BE2C (cell line): Measurements from ENCODE around the gene INPP4A.

Experiments
- DNase-seq: peaks from one replicate; pipeline ENCODE4 v3.0.0-alpha.2; 2020
- H3K27me3 ChIP-seq: fragments of 250-450 bp; sonication (Bioruptor Pico); 2 replicates; pipeline ENCODE4 v1.5.1; 2020; ENCODE audit warnings: mild to moderate bottlenecking
- H3K36me3 ChIP-seq: fragments of 250-450 bp; sonication (Bioruptor Pico); 2 replicates; pipeline ENCODE4 v1.5.1; 2020; ENCODE audit warnings: mild to moderate bottlenecking
- H3K4me1 ChIP-seq: fragments of 250-450 bp; sonication (Bioruptor Pico); 2 replicates; pipeline ENCODE4 v1.5.1; 2020
- H3K4me3 ChIP-seq: 2 replicates; pipeline ENCODE4 v1.5.1; 2011; ENCODE audit warnings: low read depth, low read length
- H3K9me3 ChIP-seq: fragments of 250-450 bp; sonication (Bioruptor Pico); 2 replicates; pipeline ENCODE4 v1.5.1; 2020
- CTCF ChIP-seq: IDR thresholded peaks from 2 replicates; pipeline ENCODE4 v1.5.1; 2012; ENCODE audit warnings: mild to moderate bottlenecking, low read depth, low read length

Gene INPP4A

GRCh38 chr2:98487101-98487805 lies 42.6 kb downstream of the INPP4A start:
- Histone ChIP-seq H3K9me3 (no peaks in the 10 kb centered on the region), H3K4me3 (no peak overlapping the region), H3K27me3 (no peaks in the 10 kb centered on the region), H3K36me3 (no peaks in the 10 kb centered on the region), H3K4me1 (no peaks in the 10 kb centered on the region)
- DNase-seq = no peak
- TF ChIP-seq CTCF = no peak

GRCh38 chr2:98487806-98488189 lies 43.1 kb downstream of the INPP4A start:
- no peaks in the 10 kb centered on the region for H3K36me3 ChIP-seq
- TF ChIP-seq CTCF = peak; percentile 56
- no peaks in the 10 kb centered on the region for H3K4me1 ChIP-seq
- no peak overlapping the region for H3K4me3 ChIP-seq
- no peaks in the 10 kb centered on the region for H3K9me3 ChIP-seq
- H3K27me3 ChIP-seq = no peaks in the 10 kb centered on the region
- peak; percentile 26 for DNase-seq

- Histone ChIP-seq H3K4me3 (no peak overlapping the region), H3K4me1 (no peaks in the 10 kb centered on the region), H3K27me3 (no peaks in the 10 kb centered on the region), H3K36me3 (no peaks in the 10 kb centered on the region), H3K9me3 (no peaks in the 10 kb centered on the region)
- TF ChIP-seq CTCF = no peak
- no peak for DNase-seq
Observed at GRCh38 chr2:98488252-98488651, 43.6 kb downstream of the INPP4A start.

GRCh38 chr2:98489486-98489885 lies 44.8 kb downstream of the INPP4A start:
- Histone ChIP-seq H3K27me3 (no peaks in the 10 kb centered on the region), H3K4me1 (no peaks in the 10 kb centered on the region), H3K9me3 (no peaks in the 10 kb centered on the region), H3K4me3 (no peak overlapping the region), H3K36me3 (no peaks in the 10 kb centered on the region)
- DNase-seq = no peak
- TF ChIP-seq CTCF = no peak

GRCh38 chr2:98489971-98490962 lies 45.6 kb downstream of the INPP4A start:
- DNase-seq = no peak
- TF ChIP-seq CTCF = no peak

More at GRCh38 chr2:98489971-98490962, 45.6 kb downstream of the INPP4A start:
- no peaks in the 10 kb centered on the region for H3K9me3 ChIP-seq
- H3K27me3 ChIP-seq = no peaks in the 10 kb centered on the region
- H3K36me3 ChIP-seq = no peaks in the 10 kb centered on the region
- no peak overlapping the region for H3K4me3 ChIP-seq
- no peaks in the 10 kb centered on the region for H3K4me1 ChIP-seq
